ENCODE results near the gene CARD11.
A peak's percentile ranks its signal among the peaks of the same experiment; 100 is the strongest.

Gene CARD11

GRCh38 chr7:2886391-2886790 lies 157.3 kb downstream of the CARD11 start:
- CTCF ChIA-PET = interaction anchor here (1.1 to 2.4 kb wide), 10 partner anchors 11 to 272 kb away, joined by 3 to 12 read pairs (median 4); no protein-coding TSS in a partner anchor
- Histone ChIP-seq H3K4me3 (ENCODE audit: control insufficient read depth in 1 of 7, extremely low read depth in 1 of 7, insufficient read depth in 4 of 7, low read depth in 2 of 7, low read length in 6 of 7) (no peak overlapping the region), H3K4me1 (ENCODE audit: control extremely low read depth in 1 of 4, control insufficient read depth in 4 of 4, insufficient read depth in 4 of 4, low read length in 3 of 4) (peaks cover 0 to 23% (median 18%) of the 10 kb centered on the region in 4 experiments), H3K27me3 (replicated peaks in 2 of 5; ENCODE audit: control insufficient read depth in 4 of 5, insufficient read depth in 5 of 5, low read length in 4 of 5) (no peaks in the 10 kb centered on the region), H3K36me3 (ENCODE audit: control insufficient read depth in 4 of 4, insufficient read depth in 4 of 4, low read length in 3 of 4) (no peaks in the 10 kb centered on the region), H3K27ac (ENCODE audit: insufficient read depth in 1 of 2, low read depth in 1 of 2, low read length in 2 of 2, poor library complexity in 1 of 2, severe bottlenecking in 2 of 2) (no peak overlapping the region), H3K9me3 (ENCODE audit: control extremely low read depth in 1 of 5, control insufficient read depth in 4 of 5, insufficient read depth in 2 of 5, low read depth in 1 of 5, low read length in 4 of 5) (no peaks in the 10 kb centered on the region)
- 64% methylated on average over 5 of the region's 5 CpGs for WGBS (ENCODE audit: insufficient coverage)
- POLR2A ChIA-PET = no interaction called here
- no peak for DNase-seq

DNA sequence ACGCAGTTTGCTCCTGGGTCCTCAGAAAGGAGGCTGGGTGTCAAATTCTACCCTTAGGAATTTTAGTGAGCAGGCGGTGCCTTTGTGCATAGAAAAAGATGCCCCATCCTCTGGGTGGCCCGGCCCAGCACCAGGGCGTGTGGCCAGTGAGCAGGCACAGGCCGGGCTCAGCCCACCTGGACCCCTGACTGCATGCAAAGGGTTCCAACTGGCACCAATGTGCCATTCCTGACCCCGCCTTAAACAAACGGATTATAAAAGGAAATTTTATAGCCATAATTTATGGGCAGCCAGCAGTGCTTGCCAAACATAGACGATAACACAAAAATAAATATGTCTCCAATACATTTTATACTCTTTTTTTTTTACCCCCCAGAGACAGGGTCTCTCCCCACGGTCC lies 159.5 kb downstream of the CARD11 start:
- H3K9me3 ChIP-seq (ENCODE audit: control extremely low read depth in 1 of 5, control insufficient read depth in 4 of 5, insufficient read depth in 2 of 5, low read depth in 1 of 5, low read length in 4 of 5) = no peaks in the 10 kb centered on the region
- ChIA-PET CTCF (interaction anchor here (1.0 to 3.5 kb wide), 3 partner anchors 18 to 271 kb away, joined by 4 to 17 read pairs (median 7); no protein-coding TSS in a partner anchor), POLR2A (no interaction called here)
- no peak for DNase-seq
- peaks cover 0 to 40% (median 26%) of the 10 kb centered on the region in 4 experiments for H3K4me1 ChIP-seq (ENCODE audit: control extremely low read depth in 1 of 4, control insufficient read depth in 4 of 4, insufficient read depth in 4 of 4, low read length in 3 of 4)
- no peak overlapping the region for H3K4me3 ChIP-seq (ENCODE audit: control insufficient read depth in 1 of 7, extremely low read depth in 1 of 7, insufficient read depth in 4 of 7, low read depth in 2 of 7, low read length in 6 of 7)
- no peak overlapping the region for H3K27ac ChIP-seq (ENCODE audit: insufficient read depth in 1 of 2, low read depth in 1 of 2, low read length in 2 of 2, poor library complexity in 1 of 2, severe bottlenecking in 2 of 2)
- no peaks in the 10 kb centered on the region for H3K36me3 ChIP-seq (ENCODE audit: control insufficient read depth in 4 of 4, insufficient read depth in 4 of 4, low read length in 3 of 4)
- H3K27me3 ChIP-seq (replicated peaks in 2 of 5; ENCODE audit: control insufficient read depth in 4 of 5, insufficient read depth in 5 of 5, low read length in 4 of 5) = no peaks in the 10 kb centered on the region
- WGBS (ENCODE audit: insufficient coverage) = 70% methylated on average over 8 of the region's 9 CpGs

- POLR2A ChIA-PET = no interaction called here
- H3K4me1 ChIP-seq (ENCODE audit: control extremely low read depth in 1 of 4, control insufficient read depth in 4 of 4, insufficient read depth in 4 of 4, low read length in 3 of 4) = peaks cover 0 to 51% (median 36%) of the 10 kb centered on the region in 4 experiments
- H3K9me3 ChIP-seq (ENCODE audit: control extremely low read depth in 1 of 5, control insufficient read depth in 4 of 5, insufficient read depth in 2 of 5, low read depth in 1 of 5, low read length in 4 of 5) = no peaks in the 10 kb centered on the region
- H3K27ac ChIP-seq (ENCODE audit: insufficient read depth in 1 of 2, low read depth in 1 of 2, low read length in 2 of 2, poor library complexity in 1 of 2, severe bottlenecking in 2 of 2) = no peak overlapping the region
- CTCF ChIA-PET = interaction anchor here (1.0 to 3.5 kb wide), 3 partner anchors 17 to 272 kb away, joined by 3 to 17 read pairs (median 7); no protein-coding TSS in a partner anchor
- H3K36me3 ChIP-seq (ENCODE audit: control insufficient read depth in 4 of 4, insufficient read depth in 4 of 4, low read length in 3 of 4) = no peaks in the 10 kb centered on the region
- H3K4me3 ChIP-seq (ENCODE audit: control insufficient read depth in 1 of 7, extremely low read depth in 1 of 7, insufficient read depth in 4 of 7, low read depth in 2 of 7, low read length in 6 of 7) = no peak overlapping the region
- no peaks in the 10 kb centered on the region for H3K27me3 ChIP-seq (replicated peaks in 2 of 5; ENCODE audit: control insufficient read depth in 4 of 5, insufficient read depth in 5 of 5, low read length in 4 of 5)
- no peak for DNase-seq
- 86% methylated on average over 9 of the region's 17 CpGs for WGBS (ENCODE audit: insufficient coverage)
These were observed 160.6 kb downstream of the CARD11 start for GRCh38 chr7:2883101-2883500.

- H3K9me3 ChIP-seq (ENCODE audit: control extremely low read depth in 1 of 5, control insufficient read depth in 4 of 5, insufficient read depth in 2 of 5, low read depth in 1 of 5, low read length in 4 of 5) = no peaks in the 10 kb centered on the region
- peaks cover 0 to 51% (median 36%) of the 10 kb centered on the region in 4 experiments for H3K4me1 ChIP-seq (ENCODE audit: control extremely low read depth in 1 of 4, control insufficient read depth in 4 of 4, insufficient read depth in 4 of 4, low read length in 3 of 4)
- CTCF ChIA-PET = interaction anchor here (1.0 to 3.5 kb wide), 2 partner anchors 16 to 27 kb away, joined by 3 to 17 read pairs; no protein-coding TSS in a partner anchor
These were observed 161.6 kb downstream of the CARD11 start for GRCh38 chr7:2882111-2882510.

DNA sequence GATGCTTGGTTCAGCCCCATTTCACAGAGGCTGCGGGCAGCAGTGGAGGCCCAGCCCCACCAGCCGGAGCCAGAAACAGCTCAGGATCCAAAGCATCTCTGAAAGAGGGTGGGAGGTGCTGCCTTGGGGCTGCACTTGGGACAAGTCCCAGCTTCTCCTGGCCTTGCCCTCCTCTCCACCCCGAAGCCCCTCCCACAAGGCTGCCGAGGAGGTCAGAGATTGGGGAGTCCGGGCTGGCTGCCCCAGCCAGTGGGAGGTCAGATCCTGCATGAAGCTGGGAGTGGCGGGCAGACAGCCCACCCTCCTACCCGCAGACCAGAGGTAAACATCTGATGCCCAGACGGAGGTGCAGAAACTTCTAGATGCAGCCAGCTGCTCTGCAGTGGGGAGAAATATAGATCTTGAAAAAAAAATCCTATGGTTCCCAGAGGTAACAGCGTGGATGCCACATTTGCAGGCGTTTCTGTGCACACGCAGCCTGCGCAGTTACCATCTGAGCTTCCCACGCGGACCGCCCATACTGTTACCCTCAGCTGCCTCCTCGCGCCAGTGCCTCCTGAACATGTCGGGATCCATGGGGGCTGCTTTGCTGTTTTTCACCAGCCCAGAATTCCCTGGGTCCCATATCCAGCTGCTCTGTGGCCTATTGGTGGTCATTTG lies 162.7 kb downstream of the CARD11 start:
- H3K9me3 ChIP-seq (ENCODE audit: control extremely low read depth in 1 of 5, control insufficient read depth in 4 of 5, insufficient read depth in 2 of 5, low read depth in 1 of 5, low read length in 4 of 5) = no peaks in the 10 kb centered on the region
- H3K27me3 ChIP-seq (replicated peaks in 2 of 5; ENCODE audit: control insufficient read depth in 4 of 5, insufficient read depth in 5 of 5, low read length in 4 of 5) = no peaks in the 10 kb centered on the region
- 100% methylated on average over 5 of the region's 18 CpGs for WGBS (ENCODE audit: insufficient coverage)
- H3K27ac ChIP-seq (ENCODE audit: insufficient read depth in 1 of 2, low read depth in 1 of 2, low read length in 2 of 2, poor library complexity in 1 of 2, severe bottlenecking in 2 of 2) = no peak overlapping the region
- no peak overlapping the region for H3K4me3 ChIP-seq (ENCODE audit: control insufficient read depth in 1 of 7, extremely low read depth in 1 of 7, insufficient read depth in 4 of 7, low read depth in 2 of 7, low read length in 6 of 7)
- no peak for DNase-seq
- H3K4me1 ChIP-seq (ENCODE audit: control extremely low read depth in 1 of 4, control insufficient read depth in 4 of 4, insufficient read depth in 4 of 4, low read length in 3 of 4) = peaks cover 0 to 46% (median 32%) of the 10 kb centered on the region in 4 experiments
- no peaks in the 10 kb centered on the region for H3K36me3 ChIP-seq (ENCODE audit: control insufficient read depth in 4 of 4, insufficient read depth in 4 of 4, low read length in 3 of 4)
- CTCF ChIA-PET = interaction anchor here (3.5 kb wide), 1 partner anchor 15 kb away, joined by 17 read pairs; no protein-coding TSS in a partner anchor
- POLR2A ChIA-PET = no interaction called here

More at GRCh38 chr7:2882111-2882510, 161.6 kb downstream of the CARD11 start:
- DNase-seq = no peak
- Histone ChIP-seq H3K27me3 (replicated peaks in 2 of 5; ENCODE audit: control insufficient read depth in 4 of 5, insufficient read depth in 5 of 5, low read length in 4 of 5) (no peaks in the 10 kb centered on the region), H3K36me3 (ENCODE audit: control insufficient read depth in 4 of 4, insufficient read depth in 4 of 4, low read length in 3 of 4) (no peaks in the 10 kb centered on the region), H3K4me3 (ENCODE audit: control insufficient read depth in 1 of 7, extremely low read depth in 1 of 7, insufficient read depth in 4 of 7, low read depth in 2 of 7, low read length in 6 of 7) (peak overlapping the region in 1 of 7 experiments; percentile 33), H3K27ac (ENCODE audit: insufficient read depth in 1 of 2, low read depth in 1 of 2, low read length in 2 of 2, poor library complexity in 1 of 2, severe bottlenecking in 2 of 2) (no peak overlapping the region)
- 50% methylated on average over 10 of the region's 10 CpGs for WGBS (ENCODE audit: insufficient coverage)
- POLR2A ChIA-PET = no interaction called here

- H3K4me1 ChIP-seq (ENCODE audit: control extremely low read depth in 1 of 4, control insufficient read depth in 4 of 4, insufficient read depth in 4 of 4, low read length in 3 of 4) = peaks cover 0 to 46% (median 33%) of the 10 kb centered on the region in 4 experiments
- H3K4me3 ChIP-seq (ENCODE audit: control insufficient read depth in 1 of 7, extremely low read depth in 1 of 7, insufficient read depth in 4 of 7, low read depth in 2 of 7, low read length in 6 of 7) = no peak overlapping the region
- no peaks in the 10 kb centered on the region for H3K27me3 ChIP-seq (replicated peaks in 2 of 5; ENCODE audit: control insufficient read depth in 4 of 5, insufficient read depth in 5 of 5, low read length in 4 of 5)
- no peaks in the 10 kb centered on the region for H3K36me3 ChIP-seq (ENCODE audit: control insufficient read depth in 4 of 4, insufficient read depth in 4 of 4, low read length in 3 of 4)
- no peaks in the 10 kb centered on the region for H3K9me3 ChIP-seq (ENCODE audit: control extremely low read depth in 1 of 5, control insufficient read depth in 4 of 5, insufficient read depth in 2 of 5, low read depth in 1 of 5, low read length in 4 of 5)
- ChIA-PET CTCF (no interaction called here), POLR2A (no interaction called here)
- no peak overlapping the region for H3K27ac ChIP-seq (ENCODE audit: insufficient read depth in 1 of 2, low read depth in 1 of 2, low read length in 2 of 2, poor library complexity in 1 of 2, severe bottlenecking in 2 of 2)
- no peak for DNase-seq
- no CpG with 5 or more reads among the region's 8 CpGs for WGBS (ENCODE audit: insufficient coverage)
These were observed 163.6 kb downstream of the CARD11 start for GRCh38 chr7:2880051-2880450.

GRCh38 chr7:2879354-2879753 lies 164.3 kb downstream of the CARD11 start:
- ChIA-PET CTCF (interaction anchor here (2.5 kb wide), 1 partner anchor 14 kb away, joined by 9 read pairs; no protein-coding TSS in a partner anchor), POLR2A (no interaction called here)
- Histone ChIP-seq H3K4me1 (ENCODE audit: control extremely low read depth in 1 of 4, control insufficient read depth in 4 of 4, insufficient read depth in 4 of 4, low read length in 3 of 4) (peaks cover 0 to 50% (median 39%) of the 10 kb centered on the region in 4 experiments), H3K27me3 (replicated peaks in 2 of 5; ENCODE audit: control insufficient read depth in 4 of 5, insufficient read depth in 5 of 5, low read length in 4 of 5) (no peaks in the 10 kb centered on the region), H3K9me3 (ENCODE audit: control extremely low read depth in 1 of 5, control insufficient read depth in 4 of 5, insufficient read depth in 2 of 5, low read depth in 1 of 5, low read length in 4 of 5) (no peaks in the 10 kb centered on the region), H3K27ac (ENCODE audit: insufficient read depth in 1 of 2, low read depth in 1 of 2, low read length in 2 of 2, poor library complexity in 1 of 2, severe bottlenecking in 2 of 2) (no peak overlapping the region), H3K4me3 (ENCODE audit: control insufficient read depth in 1 of 7, extremely low read depth in 1 of 7, insufficient read depth in 4 of 7, low read depth in 2 of 7, low read length in 6 of 7) (peak overlapping the region in 1 of 7 experiments; percentile 35), H3K36me3 (ENCODE audit: control insufficient read depth in 4 of 4, insufficient read depth in 4 of 4, low read length in 3 of 4) (no peaks in the 10 kb centered on the region)
- 84% methylated on average over 8 of the region's 8 CpGs for WGBS (ENCODE audit: insufficient coverage)
- no peak for DNase-seq

All from common myeloid progenitor, CD34-positive (primary cell).